Tibial artery (tissue), 4 donors: ENCODE data around the gene SRGAP1.

Experiments used
- DNase-seq, 2 donors: peaks; one replicate each; pipeline ENCODE4 v3.0.0-alpha.2; 2019
- H3K27ac ChIP-seq, 2 donors: fragments of 200-600 bp; sonication (generic) in 1 of 2; 1 replicate in 1 of 2; 2 replicates in 1 of 2; pipeline ENCODE4 v1.5.1; 2018 to 2019; ENCODE audit warnings: mild to moderate bottlenecking in 1 of 2
- H3K27me3 ChIP-seq, 2 donors: fragments of 200-600 bp; sonication (generic) in 1 of 2; one replicate each; pipeline versions ENCODE4 v1.5.1 to v1.6.0; 2016 to 2019
- H3K36me3 ChIP-seq, 3 donors: fragments of 200-600 bp; sonication (generic) in 2 of 3; one replicate each; pipeline ENCODE4 v1.5.1; 2016 to 2019; ENCODE audit warnings: mild to moderate bottlenecking in 2 of 3
- H3K4me1 ChIP-seq, 4 donors: fragments of 200-600 bp; sonication (generic) in 2 of 4; 1 replicate in 3 of 4; 2 replicates in 1 of 4; pipeline ENCODE4 v1.5.1; 2016 to 2019
- H3K4me3 ChIP-seq, 2 donors: fragments of 200-600 bp; sonication (generic) in 1 of 2; 1 replicate in 1 of 2; 2 replicates in 1 of 2; pipeline ENCODE4 v1.5.1; 2018 to 2019; ENCODE audit warnings: mild to moderate bottlenecking in 2 of 2
- H3K9me3 ChIP-seq, 3 donors: fragments of 200-600 bp; sonication (generic) in 1 of 3; one replicate each; pipeline ENCODE4 v1.5.1; 2016 to 2019
- CTCF ChIP-seq, 2 experiments: fragments of 200-600 bp in 1 of 2; fragments of 450-650 bp in 1 of 2; IDR thresholded peaks; one replicate each; pipeline ENCODE4 v1.5.1; 2017 to 2019; ENCODE audit warnings: antibody characterized with exemption in 2 of 2, mild to moderate bottlenecking in 1 of 2, moderate library complexity in 1 of 2
- intact Hi-C: fragments of 100-400 bp; cut with DNase I; formaldehyde crosslinking; loops from one replicate; pipeline ENCODE4 v1.15.0; 2023; ENCODE audit warnings: low total_unique reads

Gene SRGAP1

DNA sequence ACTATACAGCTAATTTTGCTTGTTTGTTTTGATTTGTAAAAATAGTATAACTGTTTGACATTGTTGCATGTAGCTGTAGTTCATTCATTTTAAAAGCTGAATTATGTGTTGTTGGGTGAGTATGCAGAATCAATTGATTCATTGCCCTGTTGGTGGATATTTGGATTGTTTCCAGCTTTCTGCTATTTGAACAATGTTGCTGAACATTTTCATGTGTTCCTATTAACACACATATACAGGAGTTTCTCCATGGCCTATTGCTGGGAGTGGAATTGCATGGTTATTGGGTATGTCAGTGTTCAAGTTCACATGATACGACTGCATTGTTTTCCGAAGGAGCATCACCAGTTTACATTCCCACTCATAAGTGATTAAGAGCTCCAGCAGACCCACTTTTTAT lies 75.3 kb downstream of the SRGAP1 start:
- DNase-seq = no peak
- H3K27ac ChIP-seq = no peak overlapping the region
- intact Hi-C loops = no loop called here
- H3K27me3 ChIP-seq = no peaks in the 10 kb centered on the region
- no peak overlapping the region for H3K4me3 ChIP-seq
- H3K9me3 ChIP-seq = no peaks in the 10 kb centered on the region
- H3K4me1 ChIP-seq = peaks cover 6 to 45% (median 21%) of the 10 kb centered on the region in 4 donors
- TF ChIP-seq CTCF (IDR thresholded peaks at IDR 0.05) = no peak
- no peaks in the 10 kb centered on the region for H3K36me3 ChIP-seq

- H3K27ac ChIP-seq = no peak overlapping the region
- no peak for DNase-seq
- no peaks in the 10 kb centered on the region for H3K9me3 ChIP-seq
- intact Hi-C loops = no loop called here
- H3K4me3 ChIP-seq = no peak overlapping the region
- no peaks in the 10 kb centered on the region for H3K36me3 ChIP-seq
- peaks cover 6 to 31% (median 17%) of the 10 kb centered on the region in 4 donors for H3K4me1 ChIP-seq
- no peak for TF ChIP-seq CTCF (IDR thresholded peaks at IDR 0.05)
- H3K27me3 ChIP-seq = no peaks in the 10 kb centered on the region
Measured at GRCh38 chr12:63921157-63921556, 76.7 kb downstream of the SRGAP1 start.

DNA sequence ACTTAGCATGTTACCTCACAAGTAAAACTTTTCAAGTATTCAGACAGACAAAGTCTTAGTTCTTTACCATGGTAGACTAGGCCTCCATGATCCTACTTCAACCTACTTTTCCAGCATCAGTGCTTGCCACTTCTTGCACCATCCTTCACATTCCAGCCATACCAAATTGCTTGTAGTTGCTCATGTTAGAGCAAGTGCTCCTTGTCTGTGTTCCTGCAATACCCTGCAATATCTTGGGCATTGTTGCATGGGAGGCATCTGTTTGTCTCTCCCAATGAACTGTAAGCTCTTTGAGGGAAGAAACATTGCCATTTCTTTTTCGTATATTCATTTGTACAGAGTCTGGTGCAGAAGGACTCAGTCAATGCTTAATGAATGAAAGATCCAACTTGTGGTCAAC lies 78.0 kb downstream of the SRGAP1 start:
- Histone ChIP-seq H3K4me3 (no peak overlapping the region), H3K27ac (no peak overlapping the region), H3K4me1 (peaks cover 5 to 18% (median 9%) of the 10 kb centered on the region in 4 donors), H3K27me3 (no peaks in the 10 kb centered on the region), H3K36me3 (no peaks in the 10 kb centered on the region), H3K9me3 (no peaks in the 10 kb centered on the region)
- TF ChIP-seq CTCF (IDR thresholded peaks at IDR 0.05) = no peak
- DNase-seq = no peak
- intact Hi-C loops = no loop called here

DNA sequence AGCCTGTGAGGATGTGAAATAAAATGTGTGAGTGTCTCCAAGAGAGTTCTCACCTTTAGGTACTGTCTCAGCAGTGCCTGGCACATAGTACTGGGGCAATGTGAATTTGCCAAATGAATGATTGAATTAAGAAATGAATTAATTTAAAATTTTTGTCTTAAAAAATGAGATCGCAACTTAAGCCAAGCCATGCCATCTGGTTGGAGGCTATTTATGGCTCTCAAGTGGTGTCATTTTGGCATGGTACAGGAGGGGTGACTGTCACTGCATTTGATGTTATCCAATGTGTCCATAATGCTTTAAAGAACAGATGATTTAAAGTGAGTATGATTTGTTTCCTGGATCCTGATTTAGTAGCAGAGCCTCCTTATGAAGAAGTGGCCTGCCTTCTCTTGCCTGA lies 80.3 kb downstream of the SRGAP1 start:
- Histone ChIP-seq H3K27ac (no peak overlapping the region), H3K4me3 (no peak overlapping the region), H3K9me3 (no peaks in the 10 kb centered on the region), H3K27me3 (no peaks in the 10 kb centered on the region), H3K4me1 (peaks cover 0 to under 1% (median 0%) of the 10 kb centered on the region in 4 donors), H3K36me3 (no peaks in the 10 kb centered on the region)
- TF ChIP-seq CTCF (IDR thresholded peaks at IDR 0.05) = no peak
- intact Hi-C loops = no loop called here
- no peak for DNase-seq

GRCh38 chr12:63927511-63927910 lies 83.0 kb downstream of the SRGAP1 start:
- no peak for TF ChIP-seq CTCF (IDR thresholded peaks at IDR 0.05)
- DNase-seq = no peak
- intact Hi-C loops = no loop called here
- Histone ChIP-seq H3K27ac (no peak overlapping the region), H3K27me3 (no peaks in the 10 kb centered on the region), H3K4me1 (no peaks in the 10 kb centered on the region), H3K4me3 (no peak overlapping the region), H3K36me3 (no peaks in the 10 kb centered on the region), H3K9me3 (no peaks in the 10 kb centered on the region)

GRCh38 chr12:63928305-63928704 lies 83.8 kb downstream of the SRGAP1 start:
- Histone ChIP-seq H3K27me3 (no peaks in the 10 kb centered on the region), H3K36me3 (no peaks in the 10 kb centered on the region), H3K27ac (no peak overlapping the region), H3K4me3 (no peak overlapping the region), H3K4me1 (peaks cover 0 to 1% (median 0%) of the 10 kb centered on the region in 4 donors), H3K9me3 (no peaks in the 10 kb centered on the region)
- TF ChIP-seq CTCF (IDR thresholded peaks at IDR 0.05) = no peak
- DNase-seq = no peak
- intact Hi-C loops = no loop called here
